GM18502 (cell line): ENCODE results near the gene EEF1AKMT3.
"Not testable (repeated sequence)": the region's sequence is repeated elsewhere in the genome, so short reads cannot be mapped to it uniquely, and the experiment has no call there.

ENCODE experiments used
- ATAC-seq: cut with Tn5 transposase; IDR thresholded peaks from one replicate; pipeline ENCODE4 v1.9.1; 2021; ENCODE audit warnings: mild to moderate bottlenecking; ENCODE audit not compliant: unreplicated experiment, poor library complexity

Gene EEF1AKMT3

DNA sequence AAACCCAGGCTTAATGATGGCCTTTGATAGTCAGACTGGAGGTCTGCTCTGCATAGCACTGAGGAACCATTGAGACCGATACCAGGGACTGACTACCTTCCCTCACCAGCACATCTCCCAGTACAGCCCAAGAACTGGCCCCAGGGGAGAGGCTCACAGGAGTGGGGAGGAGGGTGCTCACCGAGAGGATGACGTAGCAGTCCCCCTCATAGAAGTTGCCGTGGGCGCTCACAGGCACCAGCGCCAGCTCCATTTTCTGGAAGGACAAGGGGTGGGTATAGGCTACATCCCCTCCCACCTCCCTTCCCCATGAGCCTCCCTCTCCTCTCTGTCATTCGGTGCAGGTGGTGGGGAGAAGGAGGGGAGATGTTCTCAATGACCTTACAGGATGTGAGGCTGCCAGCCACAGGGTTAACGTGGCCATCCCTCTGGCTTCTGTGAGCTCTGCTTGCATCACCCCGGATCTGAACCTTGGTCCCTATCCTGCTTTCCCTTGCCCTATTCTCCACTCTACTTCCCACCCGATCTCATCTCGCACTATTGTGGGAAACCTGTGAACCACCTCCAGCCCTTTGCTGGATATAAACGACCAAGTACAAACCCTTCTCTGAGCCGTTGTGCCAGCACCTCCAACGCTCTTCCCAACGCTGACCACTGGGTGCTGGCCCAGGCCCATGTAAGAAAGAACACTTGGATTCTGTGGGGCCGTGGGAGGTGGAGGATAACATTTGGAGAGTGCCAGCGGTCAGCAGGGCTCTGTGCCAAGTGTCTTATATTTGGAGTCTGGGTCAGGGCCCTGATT, 41.8 kb downstream of the EEF1AKMT3 start:
- ATAC-seq = no peak

DNA sequence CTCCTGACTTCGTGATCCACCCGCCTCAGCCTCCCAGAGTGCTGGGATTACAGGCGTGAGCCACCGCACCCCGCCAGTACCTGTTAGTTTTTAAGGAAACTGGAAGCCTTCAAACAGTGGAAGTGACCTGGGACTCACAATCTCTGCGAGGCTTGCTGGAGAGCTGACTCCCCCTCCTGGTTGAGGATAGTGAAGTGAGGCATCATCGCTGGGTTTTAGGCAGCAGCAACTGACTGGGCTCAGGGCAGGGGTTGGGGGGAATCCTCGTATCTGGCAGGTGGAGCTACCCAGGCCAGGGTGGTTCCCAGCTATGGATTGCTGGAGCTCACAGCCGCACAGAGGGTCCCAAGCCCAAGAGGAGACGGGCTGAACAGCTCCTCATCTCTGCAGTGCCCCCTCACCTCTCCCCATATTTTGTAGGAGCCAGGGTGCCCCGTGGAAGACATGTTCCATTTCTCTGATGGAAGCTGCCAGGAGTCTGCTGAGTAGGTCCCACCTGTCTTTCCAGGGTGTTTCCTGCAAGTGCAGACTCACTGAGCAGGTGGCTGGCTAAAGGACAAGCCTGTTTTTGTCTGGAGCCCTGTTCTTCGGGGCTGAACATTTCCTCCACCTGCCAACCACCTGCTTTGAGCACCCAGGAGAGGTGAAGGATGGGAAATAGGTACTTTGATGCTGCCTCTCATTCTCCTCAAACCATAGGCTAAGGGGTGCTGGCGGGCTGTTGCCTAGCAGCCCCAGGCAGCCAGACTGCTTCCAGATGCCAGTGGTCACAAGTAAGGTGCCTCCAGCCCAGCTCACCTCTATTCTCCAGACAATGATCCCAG, 43.0 kb downstream of the EEF1AKMT3 start:
- ATAC-seq = no peak

DNA sequence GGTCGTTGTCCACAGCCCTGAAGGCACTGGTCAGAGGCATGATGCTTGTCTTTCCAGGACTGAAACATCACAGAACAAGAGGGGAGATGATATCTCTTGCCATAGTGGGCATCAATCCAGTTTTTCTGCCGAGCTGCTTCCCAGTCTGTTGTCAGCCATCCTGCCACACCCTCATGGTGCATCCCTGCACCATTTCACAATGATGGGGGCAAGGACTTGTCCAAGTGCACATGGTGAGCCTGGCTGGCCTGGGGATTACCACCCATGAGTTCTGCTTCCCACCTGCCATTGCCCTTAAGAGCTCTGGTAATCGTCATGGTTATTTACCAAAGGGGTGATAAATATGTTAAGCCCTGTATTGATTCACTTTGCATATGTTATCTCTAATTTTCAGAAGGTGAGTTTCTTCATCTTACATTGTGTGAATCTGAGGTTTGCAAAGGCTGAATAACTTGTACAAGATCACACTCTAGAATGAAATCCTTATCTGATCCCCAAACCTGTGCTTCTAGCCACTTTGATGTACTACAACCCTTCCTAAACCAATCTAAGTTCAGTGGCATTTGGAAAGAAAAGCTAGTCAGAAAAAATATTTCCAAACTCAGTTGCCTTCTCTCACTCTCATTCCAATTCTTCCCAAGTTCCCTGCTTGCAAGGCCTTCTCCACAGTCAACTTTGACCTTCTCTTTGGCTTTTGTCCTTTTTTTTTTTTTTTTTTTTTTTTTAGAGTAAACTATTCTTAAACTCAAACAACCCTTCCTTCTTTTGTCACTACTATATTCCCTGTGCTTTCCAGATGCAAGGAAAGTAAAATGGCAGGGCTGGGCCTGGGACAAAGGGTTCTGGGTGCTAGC, 43.8 kb downstream of the EEF1AKMT3 start:
- ATAC-seq = no peak

- no peak for ATAC-seq
These were observed 44.4 kb downstream of the EEF1AKMT3 start for GRCh38 chr12:57816855-57817151.

DNA sequence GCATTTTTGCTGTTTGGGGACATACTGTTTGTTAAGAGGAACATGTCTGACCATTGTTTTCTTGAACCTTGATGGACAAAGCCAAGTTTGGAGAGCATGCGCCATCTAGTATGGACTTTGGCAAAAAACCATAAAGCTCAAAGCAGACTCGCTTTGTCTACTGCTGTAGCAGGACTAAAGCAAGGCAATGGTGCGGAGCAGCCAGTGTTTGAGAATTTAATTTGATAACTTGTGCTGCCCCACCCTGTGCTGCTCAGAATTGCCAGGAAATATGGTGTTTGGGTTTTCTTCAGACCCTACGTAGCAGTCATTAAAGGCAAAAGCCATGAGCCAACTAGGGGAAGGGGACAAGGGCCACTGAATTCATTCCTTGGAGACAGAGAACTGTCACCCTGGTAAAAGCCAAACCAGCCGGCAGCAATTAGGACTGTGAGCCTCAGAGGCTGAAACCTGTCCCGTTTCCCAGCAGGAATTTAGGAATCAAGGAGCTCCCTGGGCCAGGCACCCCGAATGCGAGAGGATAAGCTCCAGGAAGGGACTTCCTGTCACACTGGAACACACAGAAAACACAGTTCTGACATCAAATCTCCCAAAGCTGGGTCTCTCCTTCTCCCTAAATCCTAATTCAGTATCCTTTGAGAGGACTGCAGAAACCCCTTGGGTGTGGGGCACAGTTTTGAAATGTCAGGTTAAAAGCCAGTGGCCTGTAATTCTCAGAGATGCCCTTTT, 45.0 kb downstream of the EEF1AKMT3 start:
- ATAC-seq = no peak

GRCh38 chr12:57817990-57818331, 45.5 kb downstream of the EEF1AKMT3 start:
- ATAC-seq = not testable (repeated sequence)

GRCh38 chr12:57820119-57820518, 47.7 kb downstream of the EEF1AKMT3 start:
- ATAC-seq = not testable (repeated sequence)

DNA sequence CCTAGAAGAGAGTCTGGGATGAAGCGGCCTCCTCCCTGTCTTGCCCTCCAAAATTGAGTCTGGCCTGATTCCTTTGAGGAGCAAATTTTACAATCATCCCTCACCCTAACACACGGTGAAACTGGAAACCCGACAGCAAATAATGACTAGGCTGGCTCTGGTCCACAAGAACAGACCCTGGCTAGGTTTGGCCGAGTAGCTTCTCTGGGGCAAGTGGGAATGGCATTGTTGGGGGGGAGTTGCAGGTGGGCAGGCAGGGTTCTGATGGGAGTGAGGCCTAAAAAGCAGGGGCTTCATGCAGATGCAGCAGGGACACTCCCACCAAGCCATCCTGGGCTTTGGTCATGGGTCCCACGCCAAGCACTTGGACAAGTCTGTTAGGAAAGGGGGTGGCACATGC, 48.6 kb downstream of the EEF1AKMT3 start:
- ATAC-seq = not testable (repeated sequence)

DNA sequence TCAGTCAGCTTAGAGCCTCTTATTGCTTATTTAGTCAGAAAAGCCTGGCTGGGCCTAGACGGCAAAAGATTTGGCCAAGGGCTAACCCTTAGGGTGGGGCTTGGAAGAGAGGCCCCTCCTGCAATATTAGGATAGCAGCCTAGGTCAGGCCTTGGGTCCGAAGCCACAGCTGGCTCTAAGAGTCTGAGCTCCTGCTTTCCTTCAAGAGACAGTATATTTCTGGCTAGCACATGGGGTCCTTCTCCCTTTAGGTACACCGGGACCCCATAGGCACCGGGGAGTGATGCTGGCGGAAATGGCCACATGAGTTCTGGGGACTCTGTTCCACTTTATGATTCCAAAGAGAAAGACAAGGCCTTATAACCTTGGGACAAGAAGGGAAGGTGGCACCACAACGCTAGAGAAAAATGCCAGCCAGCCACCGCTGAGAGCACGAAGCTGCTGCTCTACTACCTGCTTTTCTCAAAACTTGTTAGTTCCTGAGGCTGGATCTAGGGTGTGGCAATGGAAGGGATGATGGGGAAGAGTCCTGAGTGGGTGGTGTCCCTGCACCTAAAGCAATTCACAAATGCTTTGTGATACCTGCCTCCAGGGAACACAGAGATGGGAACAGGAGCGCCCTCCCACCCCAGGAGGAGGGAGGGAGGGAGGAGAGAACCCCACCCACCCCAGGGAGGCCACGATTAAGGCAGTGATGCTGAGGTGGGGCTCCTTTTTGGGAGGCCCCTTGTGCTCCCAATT, 49.2 kb downstream of the EEF1AKMT3 start:
- ATAC-seq = no peak

- ATAC-seq = no peak
These were observed 50.1 kb downstream of the EEF1AKMT3 start for GRCh38 chr12:57822392-57823130.

DNA sequence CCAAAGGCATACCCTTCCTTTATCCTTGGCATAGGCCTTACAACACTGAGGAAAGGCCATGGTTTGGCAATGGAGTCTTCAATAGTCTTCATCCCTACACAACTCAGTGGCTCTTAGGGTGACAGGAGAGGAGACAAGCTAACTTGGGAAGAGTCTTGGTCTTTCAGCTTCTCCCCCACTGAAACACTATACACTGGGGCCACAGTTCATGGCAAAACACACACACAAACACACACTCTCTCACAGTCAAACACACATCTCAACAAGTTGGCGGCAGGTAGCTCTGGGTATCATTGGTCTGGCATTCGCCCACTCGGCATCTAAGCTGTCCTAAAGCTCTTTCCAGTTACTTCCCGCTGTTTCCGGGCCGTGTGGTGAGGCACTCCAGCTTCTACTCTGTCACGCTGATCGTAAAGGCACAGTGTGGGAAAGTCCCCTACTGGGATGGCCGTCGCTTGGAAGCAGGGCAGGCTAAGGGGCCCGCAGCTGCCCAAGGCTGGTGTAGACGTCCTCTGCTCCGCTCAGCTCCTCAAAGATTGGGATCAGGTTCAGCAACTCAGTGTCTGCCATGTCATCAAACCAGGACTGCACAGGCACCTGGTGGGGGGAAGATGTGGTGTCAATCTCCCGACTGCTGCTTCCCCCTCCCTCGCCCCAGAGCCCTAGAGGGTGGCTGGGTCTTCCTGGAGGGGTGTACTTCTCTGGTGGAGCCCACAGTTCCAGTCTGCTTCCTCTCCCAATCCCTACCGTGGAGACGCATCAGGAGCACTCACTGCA, 50.9 kb downstream of the EEF1AKMT3 start:
- no peak for ATAC-seq

DNA sequence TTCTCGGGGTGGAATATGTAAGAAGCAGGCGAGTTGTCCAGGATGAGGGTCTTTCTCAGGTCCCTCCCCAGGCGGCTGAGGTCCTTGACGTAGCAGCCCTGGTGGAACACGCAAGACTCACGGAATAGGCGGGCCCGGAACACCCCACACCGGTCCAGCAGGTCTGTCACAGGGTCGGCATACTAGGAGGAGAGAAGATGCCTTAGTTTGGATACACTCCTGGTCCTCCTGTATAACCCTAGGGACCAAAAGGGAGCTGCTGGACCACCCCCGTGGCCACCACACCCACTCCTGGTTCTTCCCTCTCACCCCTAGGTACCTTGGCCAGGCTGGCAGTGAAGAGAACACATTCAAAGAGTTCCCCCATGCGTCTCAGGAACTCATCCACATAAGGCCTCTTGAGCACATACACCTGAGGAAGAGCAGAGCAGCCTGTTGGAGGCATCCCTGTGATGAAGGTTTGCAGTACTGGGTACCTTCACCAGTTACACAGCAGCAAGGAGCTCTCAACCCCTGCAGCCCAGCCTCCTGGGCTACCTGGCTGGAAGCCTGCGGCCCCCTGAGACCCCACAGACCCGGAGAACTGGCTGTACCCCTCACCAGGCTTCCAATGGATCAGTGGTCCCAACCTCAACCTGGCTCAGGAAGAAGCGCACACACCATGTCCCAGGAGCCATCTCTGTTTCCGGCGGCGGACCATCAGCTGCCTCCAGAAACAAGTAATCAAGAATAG, 51.7 kb downstream of the EEF1AKMT3 start:
- no peak for ATAC-seq

- ATAC-seq = no peak
These were observed 53.0 kb downstream of the EEF1AKMT3 start for GRCh38 chr12:57825451-57825850.

- no peak for ATAC-seq
These were observed 54.0 kb downstream of the EEF1AKMT3 start for GRCh38 chr12:57826400-57826799.

DNA sequence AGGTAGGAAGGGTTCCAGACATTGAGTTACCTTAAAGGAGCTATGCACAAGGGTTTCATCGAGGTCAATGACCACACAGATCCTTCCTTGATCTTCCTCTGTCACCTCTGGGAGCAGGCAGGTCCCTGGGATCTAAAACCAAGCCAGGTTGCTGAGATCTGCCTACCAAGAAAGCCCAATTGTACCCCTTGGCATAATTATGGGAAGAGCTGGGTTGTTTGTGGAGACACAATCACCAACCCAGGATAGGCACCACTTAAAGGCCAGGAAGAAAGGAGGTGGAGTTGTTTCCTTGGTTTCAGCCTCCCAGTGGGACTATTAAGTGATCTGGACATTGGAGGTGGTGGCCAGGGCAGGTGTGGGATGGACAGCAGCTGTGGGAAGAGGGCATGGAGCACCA, 54.6 kb downstream of the EEF1AKMT3 start:
- ATAC-seq = no peak

DNA sequence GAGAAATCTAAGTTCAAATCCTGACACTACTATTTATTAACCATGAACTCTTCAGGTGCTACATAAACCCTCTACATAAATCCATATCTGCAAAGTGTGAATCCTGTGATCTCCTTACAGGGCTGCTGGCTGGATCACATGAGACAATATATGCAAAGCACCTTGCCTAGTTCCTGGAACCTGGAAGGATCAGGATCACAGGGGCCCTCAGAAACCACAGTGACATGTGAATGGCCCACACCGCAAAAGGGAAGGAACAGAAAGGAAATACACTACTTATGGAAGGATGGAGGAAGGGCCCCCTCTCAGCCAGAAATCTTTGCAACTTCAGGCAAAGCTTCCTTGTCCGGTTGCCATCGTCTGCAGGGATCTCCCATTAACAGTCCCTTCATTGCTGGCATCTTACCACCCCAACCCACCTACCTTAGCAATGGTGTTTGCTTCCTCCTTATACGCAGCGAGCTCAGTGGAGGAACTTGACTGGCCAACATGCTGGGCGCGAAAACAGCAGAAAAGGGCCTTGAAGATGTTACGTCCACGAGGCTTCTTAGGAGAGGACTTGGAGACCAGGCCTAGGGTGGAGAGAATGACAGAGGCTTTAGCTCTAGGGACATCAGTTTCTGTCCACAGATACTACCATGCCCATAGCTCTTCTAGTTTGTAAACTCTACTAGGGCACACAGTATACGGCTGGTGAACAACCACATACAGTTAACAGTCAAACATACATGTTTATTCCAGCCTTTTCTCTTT, 56.8 kb downstream of the EEF1AKMT3 start:
- ATAC-seq = no peak

GRCh38 chr12:57830393-57830792, 58.0 kb downstream of the EEF1AKMT3 start:
- no peak for ATAC-seq
